ENCODE measurements around the gene CNOT8. TPM values are rescaled to one million over a fixed set of nuclear protein-coding genes. Genes with fewer than 3 reads are reported as not detected.

CNOT8 gene
- total RNA-seq, 1 experiment from 2014 or later: 45.0 TPM

GRCh38 chr5:154850255-154851062, 8.0 kb upstream of the CNOT8 start, which contains the start of gene FAXDC2:
FAXDC2 (minus strand) TSS chr5:154850603; CDS start chr5:154838178, 12,425 bp downstream.
- ChIA-PET CTCF (no interaction called here), RAD21 (ENCODE audit: low non-redundant PET in 1 of 2, low total read pairs in 2 of 2, uncharacterized antibody in 2 of 2, unreplicated experiment in 2 of 2) (no interaction called here), POLR2A (no interaction called here)
- H3K4me3 ChIP-seq (replicated peaks in 1 of 2; ENCODE audit: low read depth in 1 of 2, low read length in 2 of 2): no peak within 1 kb of the TSS
- intact Hi-C loops (cut with micrococcal nuclease): loop anchor here (10.0 kb wide), 1 partner anchor 166 kb away; no protein-coding TSS in a partner anchor
- ATAC-seq (no peak), DNase-seq (ENCODE audit: low read depth, low spot score) (no peak)
- H2AFZ ChIP-seq (ENCODE audit: low read depth, low read length, poor library complexity, severe bottlenecking): no peak within 1 kb of the TSS
- H3K36me3 ChIP-seq (ENCODE audit: control insufficient read depth in 1 of 2, insufficient read depth in 2 of 2, low read length in 2 of 2): no peaks in the 10 kb centered on the region
- no peak for TF ChIP-seq SP1 (IDR thresholded peaks at IDR 0.05; ENCODE audit: low read depth)
- TF ChIP-seq YY1 (IDR thresholded peaks at IDR 0.05; ENCODE audit: extremely low read depth, insufficient replicate concordance, low read depth, low read length): no peak
- TF ChIP-seq CTCF (IDR thresholded peaks at IDR 0.05 in 2 of 3, conservative IDR thresholded peaks at IDR 0.05 in 1 of 3; ENCODE audit: borderline replicate concordance in 1 of 3, insufficient read depth in 1 of 3, low read depth in 2 of 3, low read length in 2 of 3): no peak
- no peak for TF ChIP-seq FOSL1 (IDR thresholded peaks at IDR 0.05; ENCODE audit: low read depth)
- TF ChIP-seq RAD21 (IDR thresholded peaks at IDR 0.05; ENCODE audit: low read depth): no peak
- TF ChIP-seq ZBTB33 (IDR thresholded peaks at IDR 0.05; ENCODE audit: extremely low read depth, insufficient replicate concordance, low read length): no peak
- TF ChIP-seq POLR2AphosphoS5 (IDR thresholded peaks at IDR 0.05; ENCODE audit: low read depth, low read length): no peak
- no peak for TF ChIP-seq CBX3 (IDR thresholded peaks at IDR 0.05; ENCODE audit: low read depth)
- no peak for TF ChIP-seq ATF3 (IDR thresholded peaks at IDR 0.05)
- no peak for TF ChIP-seq TCF7L2 (IDR thresholded peaks at IDR 0.05; ENCODE audit: borderline replicate concordance, extremely low read depth, insufficient read depth, insufficient read length)
- TF ChIP-seq SRF (IDR thresholded peaks at IDR 0.05; ENCODE audit: low read depth): no peak
- TF ChIP-seq CEBPB (IDR thresholded peaks at IDR 0.05; ENCODE audit: low read depth): no peak
- no peak for TF ChIP-seq POLR2A (IDR thresholded peaks at IDR 0.05; ENCODE audit: borderline replicate concordance, extremely low read depth, insufficient read depth, insufficient read length)
- no peaks in the 10 kb centered on the region for H3K9me2 ChIP-seq (ENCODE audit: insufficient read depth)
- H3K9ac ChIP-seq (ENCODE audit: low read length): no peak within 1 kb of the TSS
- no peaks in the 10 kb centered on the region for H3K4me1 ChIP-seq (ENCODE audit: control insufficient read depth in 1 of 2, insufficient read depth in 2 of 2, low read length in 2 of 2)
- H3K9me3 ChIP-seq (ENCODE audit: control insufficient read depth in 1 of 2, insufficient read depth in 1 of 2, low read depth in 1 of 2, low read length in 2 of 2): no peaks in the 10 kb centered on the region
- H3K27me3 ChIP-seq (ENCODE audit: insufficient read depth, low read length): no peaks in the 10 kb centered on the region
- H3K27ac ChIP-seq (ENCODE audit: low read depth, low read length): no peak within 1 kb of the TSS
- no peaks in the 10 kb centered on the region for H3K79me2 ChIP-seq (ENCODE audit: insufficient read depth, low read length)
- H4K20me1 ChIP-seq (ENCODE audit: insufficient read depth): no peaks in the 10 kb centered on the region
- no peak within 1 kb of the TSS for H3K4me2 ChIP-seq (ENCODE audit: low read length)
- BruUV-seq (replicated peaks): no TSS peak
